GM10248 (cell line): ENCODE results near the gene RGS6.

ENCODE experiments used
- CTCF ChIA-PET: fragments of 300-600 bp; sonication (Branson Sonifier 250); formaldehyde crosslinking; extraction: SDS; loops from one replicate; lab custom pipeline; 2021; ENCODE audit warnings: antibody characterized with exemption; lab: Yijun Ruan, JAX
- POLR2A ChIA-PET: fragments of 350-650 bp; sonication (Branson Sonifier 250); formaldehyde crosslinking; extraction: SDS; loops from one replicate; lab custom pipeline; 2020; ENCODE audit warnings: antibody characterized with exemption; lab: Yijun Ruan, JAX
- DNase-seq: peaks from one replicate; pipeline ENCODE4 v3.0.0; 2012; ENCODE audit errors: extremely low spot score
- TF ChIP-seq, protein P1 (sequence below): IDR thresholded peaks from 2 replicates; pipeline ENCODE4 v1.5.1; 2012; ENCODE audit warnings: mild to moderate bottlenecking, low read depth; ENCODE audit errors: extremely low read depth, missing control alignments, control extremely low read depth

The RGS6 gene

DNA sequence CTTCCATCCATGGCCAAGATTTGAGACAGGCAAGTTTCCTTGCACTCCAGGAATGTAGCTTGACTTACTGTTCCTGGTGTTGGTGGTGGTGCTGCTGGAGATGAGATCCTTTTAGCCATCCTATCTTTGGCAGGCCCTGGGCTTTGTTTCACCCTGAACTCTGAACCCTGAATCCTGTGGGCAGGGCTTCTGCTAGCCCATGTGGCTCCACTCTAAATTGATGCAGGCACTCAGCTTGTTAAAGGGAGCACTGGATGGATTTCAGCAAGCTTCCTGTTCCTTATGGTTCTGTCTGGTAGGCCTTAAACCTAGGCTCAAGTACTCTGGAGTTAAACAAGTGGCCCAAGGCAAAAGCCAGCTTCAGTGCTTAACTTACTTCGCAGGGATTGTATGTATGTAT is 138.2 kb downstream of the RGS6 start:
- ChIA-PET CTCF (interaction anchor here (0.8 to 1.6 kb wide), 3 partner anchors 13 to 48 kb away, joined by 3 to 4 read pairs (median 3); no protein-coding TSS in a partner anchor), POLR2A (no interaction called here)
- DNase-seq, result no peak
- TF ChIP-seq, protein P1, sequence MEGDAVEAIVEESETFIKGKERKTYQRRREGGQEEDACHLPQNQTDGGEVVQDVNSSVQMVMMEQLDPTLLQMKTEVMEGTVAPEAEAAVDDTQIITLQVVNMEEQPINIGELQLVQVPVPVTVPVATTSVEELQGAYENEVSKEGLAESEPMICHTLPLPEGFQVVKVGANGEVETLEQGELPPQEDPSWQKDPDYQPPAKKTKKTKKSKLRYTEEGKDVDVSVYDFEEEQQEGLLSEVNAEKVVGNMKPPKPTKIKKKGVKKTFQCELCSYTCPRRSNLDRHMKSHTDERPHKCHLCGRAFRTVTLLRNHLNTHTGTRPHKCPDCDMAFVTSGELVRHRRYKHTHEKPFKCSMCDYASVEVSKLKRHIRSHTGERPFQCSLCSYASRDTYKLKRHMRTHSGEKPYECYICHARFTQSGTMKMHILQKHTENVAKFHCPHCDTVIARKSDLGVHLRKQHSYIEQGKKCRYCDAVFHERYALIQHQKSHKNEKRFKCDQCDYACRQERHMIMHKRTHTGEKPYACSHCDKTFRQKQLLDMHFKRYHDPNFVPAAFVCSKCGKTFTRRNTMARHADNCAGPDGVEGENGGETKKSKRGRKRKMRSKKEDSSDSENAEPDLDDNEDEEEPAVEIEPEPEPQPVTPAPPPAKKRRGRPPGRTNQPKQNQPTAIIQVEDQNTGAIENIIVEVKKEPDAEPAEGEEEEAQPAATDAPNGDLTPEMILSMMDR, result no peak

DNA sequence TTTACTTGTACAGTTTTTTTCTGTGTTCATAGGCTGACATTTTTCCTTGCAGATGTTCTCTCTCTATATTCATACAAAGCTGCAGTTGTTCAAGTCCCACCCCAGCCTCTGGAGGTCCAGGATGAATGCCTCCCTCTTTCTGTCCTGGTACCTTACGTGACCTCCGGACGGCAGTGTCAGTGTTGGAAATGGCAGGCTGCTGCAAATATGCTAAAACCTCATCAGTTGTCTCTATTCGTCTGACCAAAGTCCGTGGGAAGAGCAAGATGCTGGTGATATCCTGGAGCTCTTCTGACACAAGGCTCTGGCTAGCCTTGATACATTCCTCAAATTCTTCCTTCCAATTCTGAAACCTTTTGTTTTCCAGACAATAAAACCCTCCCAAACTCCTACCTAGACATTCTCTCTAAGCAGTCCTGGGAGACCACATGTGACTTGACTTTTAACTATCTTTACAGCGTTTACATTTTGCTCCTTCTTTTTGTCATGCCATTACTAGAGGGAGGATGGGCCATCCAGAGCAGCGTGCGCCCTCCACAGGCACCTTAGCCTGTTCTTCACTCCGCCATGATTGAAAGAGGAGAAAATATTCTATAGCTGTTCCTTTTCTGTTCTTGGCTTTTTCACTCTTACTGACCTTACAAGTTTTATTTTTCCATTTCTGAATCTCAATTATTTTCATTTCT is 143.6 kb downstream of the RGS6 start:
- ChIA-PET CTCF (no interaction called here), POLR2A (no interaction called here)
- TF ChIP-seq, protein P1, result no peak

DNA sequence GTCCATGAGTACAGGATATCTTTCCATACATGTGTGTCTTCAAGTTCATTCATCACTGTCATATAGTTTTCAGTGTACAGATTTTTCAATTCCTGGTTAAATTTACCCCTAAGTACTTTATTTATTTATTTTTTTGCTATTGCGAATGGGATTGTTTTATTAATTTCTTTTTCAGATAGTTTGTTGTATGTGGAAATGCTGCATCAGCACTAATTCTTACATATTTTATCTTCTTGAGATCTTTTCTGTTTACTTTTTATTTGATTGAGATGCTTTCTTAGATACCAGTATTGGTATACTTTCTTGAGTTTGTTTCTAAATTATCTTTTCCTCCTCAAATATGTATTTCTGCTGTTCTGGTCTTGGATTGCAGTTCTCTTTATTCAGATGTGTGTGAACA is 148.9 kb downstream of the RGS6 start:
- POLR2A ChIA-PET, result no interaction called here
- CTCF ChIA-PET, result no interaction called here
- no peak for DNase-seq
- TF ChIP-seq, protein P1, result no peak

More for the DNA sequence above, 143.6 kb downstream of the RGS6 start:
- DNase-seq, result no peak

DNA sequence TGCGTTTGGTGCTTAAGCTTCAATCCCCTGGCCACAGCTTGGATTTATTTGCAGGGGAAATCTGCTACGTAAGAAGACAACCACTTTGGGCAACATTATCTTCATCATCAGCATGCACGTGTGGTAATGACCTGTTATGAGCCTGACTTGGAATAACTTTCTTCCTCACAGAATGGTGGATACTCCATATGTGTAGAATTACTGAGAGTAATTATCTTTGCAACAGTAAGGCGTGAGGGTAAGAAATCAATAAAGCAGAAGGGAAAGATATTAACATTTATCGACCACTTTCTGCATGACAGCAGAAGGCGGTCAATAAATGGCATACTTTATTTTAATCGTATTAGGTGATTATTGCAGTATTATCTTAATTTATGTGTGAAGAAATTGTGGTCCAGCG is 152.7 kb downstream of the RGS6 start:
- no peak for DNase-seq
- POLR2A ChIA-PET, result no interaction called here
- TF ChIP-seq, protein P1, result no peak
- CTCF ChIA-PET, result interaction anchor here (1.4 to 4.2 kb wide), 3 partner anchors 19 to 61 kb away, joined by 3 to 15 read pairs (median 3); no protein-coding TSS in a partner anchor

DNA sequence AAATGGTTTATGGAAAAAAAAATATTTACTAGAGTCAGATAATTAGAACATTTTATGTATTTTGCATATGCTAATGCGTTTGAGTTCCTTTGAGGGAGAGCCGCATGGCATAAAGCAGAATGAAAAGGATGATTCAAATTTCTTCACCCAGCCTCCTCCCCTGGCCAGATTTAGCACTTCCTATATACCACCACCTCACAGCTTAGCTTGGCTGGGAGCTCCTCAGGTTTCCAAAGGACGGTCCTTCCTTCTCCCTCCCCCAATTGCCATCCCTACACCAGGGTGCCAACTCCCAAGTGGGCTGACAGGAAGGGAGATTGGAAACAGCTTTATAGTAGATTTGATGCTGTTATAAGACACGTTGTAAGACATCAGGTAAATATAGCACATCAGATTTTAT is 157.4 kb downstream of the RGS6 start:
- ChIA-PET POLR2A (no interaction called here), CTCF (interaction anchor here (3.1 kb wide), 1 partner anchor 14 kb away, joined by 27 read pairs; no protein-coding TSS in a partner anchor)
- DNase-seq, result no peak
- TF ChIP-seq, protein P1, result no peak

DNA sequence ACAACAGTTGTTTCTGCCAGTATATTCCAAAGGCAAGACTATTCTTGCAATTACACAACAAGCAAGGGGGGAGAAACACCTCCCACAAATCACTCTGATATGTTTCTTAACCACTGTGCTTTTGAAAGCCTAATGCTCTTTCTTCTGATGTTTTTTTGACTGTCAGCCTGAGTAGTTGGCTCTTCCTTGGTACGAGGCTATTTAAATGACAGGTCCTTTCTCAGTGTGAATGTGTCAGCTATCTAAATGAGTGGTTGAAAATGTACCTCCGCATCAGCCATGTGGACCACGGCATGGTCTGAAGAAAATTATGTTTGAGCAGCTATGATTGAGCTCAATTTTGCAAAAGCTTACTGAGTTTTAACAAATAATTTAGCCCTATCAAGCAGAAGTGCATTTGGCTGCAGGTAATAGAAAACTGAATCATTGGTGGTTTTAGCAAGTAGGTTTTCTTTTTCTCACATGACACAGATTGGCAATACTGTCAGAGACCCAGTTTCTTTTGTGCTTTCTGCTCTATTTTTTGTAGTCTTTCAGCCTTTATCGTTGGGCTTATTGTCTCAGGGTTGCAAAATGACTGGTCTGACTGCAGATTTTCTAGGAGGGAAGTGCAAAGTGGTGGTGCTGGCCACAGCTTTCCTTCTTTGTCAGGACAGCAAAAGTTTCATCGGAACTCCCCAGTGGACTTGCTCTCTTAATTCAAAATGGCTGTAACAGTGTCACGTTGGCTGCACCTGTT is 162.8 kb downstream of the RGS6 start:
- TF ChIP-seq, protein P1, result no peak
- ChIA-PET POLR2A (no interaction called here), CTCF (interaction anchor here (1.1 to 3.2 kb wide), 3 partner anchors 9 to 99 kb away, joined by 3 to 15 read pairs (median 4); no protein-coding TSS in a partner anchor)
- no peak for DNase-seq
